GM12892 (cell line): ENCODE measurements around the gene ADM5.

ENCODE experiments used
- POLR2A ChIP-seq: IDR thresholded peaks from 2 replicates; pipeline ENCODE4 v1.6.1; 2011; ENCODE audit warnings: low read depth, low read length, control low read depth
- POLR2AphosphoS5 ChIP-seq: IDR thresholded peaks from 2 replicates; pipeline ENCODE4 v1.6.1; 2011; ENCODE audit warnings: low read depth, low read length, control low read depth

- TF ChIP-seq POLR2A, result no peak
- no peak for TF ChIP-seq POLR2AphosphoS5
Observed at GRCh38 chr19:49651029-49651819, 38.2 kb upstream of the ADM5 start.
